GM19438 (cell line): ENCODE measurements around the gene GPR37.

Experiments
- ATAC-seq: cut with Tn5 transposase; IDR thresholded peaks from one replicate; pipeline ENCODE4 v1.9.1; 2021; ENCODE audit warnings: low read depth; ENCODE audit not compliant: unreplicated experiment

The GPR37 gene

GRCh38 chr7:124780608-124781007, 15.0 kb upstream of the GPR37 start:
- no peak for ATAC-seq

- ATAC-seq = no peak
Measured at GRCh38 chr7:124780056-124780455, 14.5 kb upstream of the GPR37 start.

- no peak for ATAC-seq
Measured at GRCh38 chr7:124779620-124780019, 14.0 kb upstream of the GPR37 start.

GRCh38 chr7:124779194-124779593, 13.6 kb upstream of the GPR37 start:
- no peak for ATAC-seq

GRCh38 chr7:124777268-124777667, 11.7 kb upstream of the GPR37 start:
- ATAC-seq = no peak

- no peak for ATAC-seq
Measured at GRCh38 chr7:124776153-124776552, 10.6 kb upstream of the GPR37 start.

GRCh38 chr7:124775422-124775821, 9.8 kb upstream of the GPR37 start:
- ATAC-seq = no peak

GRCh38 chr7:124773938-124774337, 8.3 kb upstream of the GPR37 start:
- ATAC-seq = no peak

- ATAC-seq = no peak
Measured at GRCh38 chr7:124773339-124773738, 7.7 kb upstream of the GPR37 start.

GRCh38 chr7:124769136-124769535, 3.5 kb upstream of the GPR37 start:
- no peak for ATAC-seq

- ATAC-seq = no peak
Measured at GRCh38 chr7:124768525-124768924, 2.9 kb upstream of the GPR37 start.

- peak; percentile 43 for ATAC-seq
Measured at GRCh38 chr7:124764847-124765400, 668 bp downstream of the GPR37 start.

GRCh38 chr7:124764051-124764846, 1.3 kb downstream of the GPR37 start:
- no peak for ATAC-seq

GRCh38 chr7:124762611-124763143, 2.9 kb downstream of the GPR37 start:
- ATAC-seq = no peak

- ATAC-seq = no peak
Measured at GRCh38 chr7:124761164-124761715, 4.4 kb downstream of the GPR37 start.

GRCh38 chr7:124758327-124758726, 7.3 kb downstream of the GPR37 start:
- ATAC-seq = no peak

GRCh38 chr7:124754576-124755268, 10.9 kb downstream of the GPR37 start:
- no peak for ATAC-seq

- ATAC-seq = no peak
Measured at GRCh38 chr7:124752310-124752709, 13.3 kb downstream of the GPR37 start.

- ATAC-seq = no peak
Measured at GRCh38 chr7:124751027-124751426, 14.6 kb downstream of the GPR37 start.

- no peak for ATAC-seq
Measured at GRCh38 chr7:124747072-124747471, 18.5 kb downstream of the GPR37 start.

GRCh38 chr7:124738639-124739038, 27.0 kb downstream of the GPR37 start:
- no peak for ATAC-seq
